Mesenchymal stem cell (in vitro differentiated cells and primary cell): ENCODE data around the gene S100A13.
"Not testable (repeated sequence)": the region's sequence is repeated elsewhere in the genome, so short reads cannot be mapped to it uniquely, and the experiment has no call there.

ENCODE experiments used
- DNase-seq: peaks from one replicate; pipeline ENCODE4 v3.0.0-alpha.2; 2013
- H2AFZ ChIP-seq: one replicate; pipeline ENCODE4 v1.6.1; 2013; ENCODE audit warnings: low read depth, mild to moderate bottlenecking, control low read depth, inconsistent platforms, low read length, moderate library complexity
- H2AK5ac ChIP-seq: 2 replicates; pipeline ENCODE4 v1.6.1; 2013; ENCODE audit warnings: low read length, moderate library complexity, mild to moderate bottlenecking, inconsistent platforms; ENCODE audit not compliant: severe bottlenecking
- H2BK120ac ChIP-seq: one replicate; pipeline ENCODE4 v1.6.1; 2013; ENCODE audit warnings: low read depth, mild to moderate bottlenecking, inconsistent platforms, low read length, moderate library complexity
- H2BK12ac ChIP-seq, 2 experiments: one replicate each; pipeline ENCODE4 v1.6.1; 2013; ENCODE audit warnings: inconsistent platforms in 2 of 2, low read length in 2 of 2, mild to moderate bottlenecking in 2 of 2, moderate library complexity in 2 of 2, control low read depth in 1 of 2
- H2BK15ac ChIP-seq: one replicate; pipeline ENCODE4 v1.6.1; 2013; ENCODE audit warnings: mild to moderate bottlenecking, low read depth, inconsistent platforms; ENCODE audit not compliant: poor library complexity, severe bottlenecking
- H2BK5ac ChIP-seq: 2 replicates; pipeline ENCODE4 v1.6.1; 2013; ENCODE audit warnings: low read depth, mild to moderate bottlenecking, low read length, control low read depth, inconsistent platforms; ENCODE audit not compliant: poor library complexity, severe bottlenecking
- H3K14ac ChIP-seq, 2 experiments: one replicate each; pipeline ENCODE4 v1.6.1; 2013; ENCODE audit warnings: inconsistent platforms in 2 of 2, low read length in 2 of 2, control low read depth in 1 of 2, mild to moderate bottlenecking in 1 of 2, moderate library complexity in 1 of 2
- H3K18ac ChIP-seq, 2 experiments: one replicate each; pipeline ENCODE4 v1.6.1; 2013; ENCODE audit warnings: inconsistent platforms in 2 of 2, low read length in 2 of 2, control low read depth in 1 of 2, low read depth in 1 of 2, mild to moderate bottlenecking in 1 of 2
- H3K23ac ChIP-seq, 2 experiments: one replicate each; pipeline ENCODE4 v1.6.1; 2013; ENCODE audit warnings: inconsistent platforms in 2 of 2, low read length in 2 of 2, mild to moderate bottlenecking in 2 of 2, moderate library complexity in 2 of 2, control low read depth in 1 of 2
- H3K27ac ChIP-seq: 2 replicates; pipeline ENCODE4 v1.5.1; 2013; ENCODE audit warnings: mild to moderate bottlenecking, moderate library complexity, low read length, control low read depth, inconsistent platforms; ENCODE audit not compliant: poor library complexity, severe bottlenecking
- H3K27me3 ChIP-seq, 2 experiments: 2 replicates each; pipeline versions ENCODE4 v1.6.1 to v1.7.0; 2013; ENCODE audit warnings: low read length in 2 of 2, mild to moderate bottlenecking in 2 of 2, moderate library complexity in 2 of 2, control low read depth in 1 of 2, inconsistent platforms in 1 of 2; ENCODE audit not compliant: control insufficient read depth in 1 of 2, insufficient read depth in 1 of 2
- H3K36me3 ChIP-seq, 2 experiments: 2 replicates each; pipeline versions ENCODE4 v1.6.1 to v1.7.0; 2013; ENCODE audit warnings: low read length in 2 of 2, control low read depth in 1 of 2, inconsistent platforms in 1 of 2, low read depth in 1 of 2, mild to moderate bottlenecking in 1 of 2; ENCODE audit not compliant: insufficient read depth in 2 of 2, control insufficient read depth in 1 of 2
- H3K4ac ChIP-seq, 2 experiments: one replicate each; pipeline ENCODE4 v1.6.1; 2013; ENCODE audit warnings: inconsistent platforms in 2 of 2, low read length in 2 of 2, mild to moderate bottlenecking in 2 of 2, moderate library complexity in 2 of 2, control low read depth in 1 of 2, low read depth in 1 of 2
- H3K4me1 ChIP-seq: 2 replicates; pipeline ENCODE4 v1.6.1; 2013; ENCODE audit warnings: low read depth, low read length, control low read depth; ENCODE audit not compliant: control insufficient read depth, insufficient read depth
- H3K4me2 ChIP-seq: 2 replicates; pipeline ENCODE4 v1.6.1; 2013; ENCODE audit warnings: low read length, mild to moderate bottlenecking, inconsistent platforms; ENCODE audit not compliant: poor library complexity, severe bottlenecking
- H3K4me3 ChIP-seq, 2 experiments: 2 replicates each; pipeline versions ENCODE4 v1.5.1 to v1.7.0; 2013; ENCODE audit warnings: low read length in 2 of 2, mild to moderate bottlenecking in 2 of 2, control low read depth in 1 of 2, low read depth in 1 of 2; ENCODE audit not compliant: insufficient read depth in 1 of 2
- H3K79me1 ChIP-seq: replicated peaks from 2 replicates; pipeline ENCODE4 v1.6.1; 2013; ENCODE audit warnings: mild to moderate bottlenecking, control low read depth, low read length, inconsistent platforms; ENCODE audit not compliant: poor library complexity, severe bottlenecking
- H3K9ac ChIP-seq: 2 replicates; pipeline ENCODE4 v1.7.0; 2013; ENCODE audit warnings: mild to moderate bottlenecking, low read length, moderate library complexity
- H3K9me3 ChIP-seq: 2 replicates; pipeline ENCODE4 v1.7.0; 2013; ENCODE audit warnings: mild to moderate bottlenecking, low read length; ENCODE audit not compliant: control insufficient read depth
- H4K8ac ChIP-seq: one replicate; pipeline ENCODE4 v1.6.1; 2013; ENCODE audit warnings: inconsistent platforms, mild to moderate bottlenecking, low read length, moderate library complexity
- H4K91ac ChIP-seq: one replicate; pipeline ENCODE4 v1.6.1; 2013; ENCODE audit warnings: mild to moderate bottlenecking, low read length, inconsistent platforms
- WGBS: methylation state at CpG from one replicate; pipeline ENCODE4 v1.1.7; 2013; ENCODE audit warnings: mixed read lengths; 5-methylcytosine and 5-hydroxymethylcytosine counted together

Gene S100A13

GRCh38 chr1:153588482-153588881 is 38.8 kb downstream of the S100A13 start:
- Histone ChIP-seq H3K27me3 (no peaks in the 10 kb centered on the region), H4K91ac (no peak overlapping the region), H2BK5ac (no peak overlapping the region), H3K9me3 (no peaks in the 10 kb centered on the region), H3K18ac (no peak overlapping the region), H3K27ac (no peak overlapping the region), H3K14ac (no peak overlapping the region), H2BK15ac (no peak overlapping the region), H2AK5ac (no peak overlapping the region), H4K8ac (no peak overlapping the region), H2BK120ac (no peak overlapping the region), H2AFZ (no peak overlapping the region), H3K4ac (no peak overlapping the region), H3K23ac (no peak overlapping the region), H3K36me3 (no peaks in the 10 kb centered on the region), H3K4me3 (no peak overlapping the region), H3K4me1 (no peaks in the 10 kb centered on the region), H3K9ac (no peak overlapping the region), H2BK12ac (no peak overlapping the region), H3K79me1 (no peaks in the 10 kb centered on the region), H3K4me2 (no peak overlapping the region)
- DNase-seq, result no peak
- no CpG with 5 or more reads among the region's 2 CpGs for WGBS

- H3K27me3 ChIP-seq, H3K9me3 ChIP-seq, H2AK5ac ChIP-seq, H3K4me2 ChIP-seq, H3K23ac ChIP-seq, H2BK15ac ChIP-seq, H2BK5ac ChIP-seq, H3K14ac ChIP-seq, H4K8ac ChIP-seq, H2AFZ ChIP-seq, H3K18ac ChIP-seq, H4K91ac ChIP-seq, H3K4ac ChIP-seq, H3K4me1 ChIP-seq, H3K9ac ChIP-seq, H3K36me3 ChIP-seq, DNase-seq, H2BK12ac ChIP-seq, H3K79me1 ChIP-seq, H2BK120ac ChIP-seq, H3K27ac ChIP-seq, H3K4me3 ChIP-seq: not testable (repeated sequence)
- 97% methylated on average over 8 of the region's 10 CpGs for WGBS
Observed at GRCh38 chr1:153588033-153588432, 39.3 kb downstream of the S100A13 start.

GRCh38 chr1:153587314-153587713 is 40.0 kb downstream of the S100A13 start:
- WGBS, result 51% methylated on average over 3 of the region's 5 CpGs
- no peaks in the 10 kb centered on the region for H3K9me3 ChIP-seq
- H4K8ac ChIP-seq, result no peak overlapping the region
- no peaks in the 10 kb centered on the region for H3K27me3 ChIP-seq
- no peak overlapping the region for H2AK5ac ChIP-seq
- H3K27ac ChIP-seq, result no peak overlapping the region
- no peaks in the 10 kb centered on the region for H3K79me1 ChIP-seq
- H2BK5ac ChIP-seq, result no peak overlapping the region
- H4K91ac ChIP-seq, result no peak overlapping the region
- no peak overlapping the region for H2BK15ac ChIP-seq
- H3K18ac ChIP-seq, result no peak overlapping the region
- no peak overlapping the region for H3K9ac ChIP-seq
- H3K4me1 ChIP-seq, result no peaks in the 10 kb centered on the region
- no peak overlapping the region for H3K4me3 ChIP-seq
- no peak overlapping the region for H3K23ac ChIP-seq
- peak overlapping the region; percentile 14 to 52 for H2BK12ac ChIP-seq
- H2BK120ac ChIP-seq, result no peak overlapping the region
- no peak overlapping the region for H2AFZ ChIP-seq
- no peak overlapping the region for H3K4ac ChIP-seq
- no peak overlapping the region for H3K4me2 ChIP-seq
- DNase-seq, result no peak
- no peak overlapping the region for H3K14ac ChIP-seq
- H3K36me3 ChIP-seq, result no peaks in the 10 kb centered on the region

GRCh38 chr1:153586347-153586746 is 41.0 kb downstream of the S100A13 start:
- Histone ChIP-seq H3K79me1 (no peaks in the 10 kb centered on the region), H3K18ac (no peak overlapping the region), H3K27me3 (no peaks in the 10 kb centered on the region), H3K4me1 (no peaks in the 10 kb centered on the region), H4K91ac (no peak overlapping the region), H3K4me2 (no peak overlapping the region), H3K27ac (no peak overlapping the region), H3K14ac (no peak overlapping the region), H3K23ac (no peak overlapping the region), H2AK5ac (no peak overlapping the region), H2BK12ac (no peak overlapping the region), H3K9ac (no peak overlapping the region), H2BK15ac (no peak overlapping the region), H3K9me3 (no peaks in the 10 kb centered on the region), H2BK5ac (no peak overlapping the region), H3K36me3 (no peaks in the 10 kb centered on the region), H2BK120ac (no peak overlapping the region), H4K8ac (no peak overlapping the region), H2AFZ (no peak overlapping the region), H3K4ac (no peak overlapping the region), H3K4me3 (no peak overlapping the region)
- DNase-seq, result no peak
- WGBS, result 67% methylated on average over 1 of the region's 1 CpG
